Hematopoietic multipotent progenitor cell treated with erythropoietin and hydrocortisone succinate and interleukin-3 and kit ligand, for 8 days (in vitro differentiated cells): ENCODE measurements around the gene LARP1.

ENCODE experiments used
- DNase-seq: peaks from one replicate; pipeline ENCODE4 v3.0.0-alpha.2; 2015

The LARP1 gene

DNA sequence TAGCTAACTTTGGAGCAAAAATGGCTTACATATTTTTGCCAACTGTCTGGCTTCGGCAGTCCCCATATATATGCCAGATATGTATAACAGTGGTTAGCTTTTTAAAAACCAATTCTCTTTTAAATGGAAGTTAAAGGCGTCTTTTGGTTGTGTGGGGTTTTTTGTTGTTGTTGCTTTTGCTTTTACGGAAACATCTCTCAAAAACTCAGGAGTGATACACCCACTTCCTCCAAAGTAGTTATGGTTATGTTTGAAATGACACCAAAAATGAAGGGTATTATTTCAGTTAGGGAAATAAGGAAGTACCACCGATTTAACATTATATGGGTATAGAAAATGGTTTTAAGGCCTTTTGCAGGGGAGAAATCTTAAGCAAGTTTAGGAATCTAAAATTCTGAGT lies 105.6 kb downstream of the LARP1 start:
- DNase-seq, result no peak

DNA sequence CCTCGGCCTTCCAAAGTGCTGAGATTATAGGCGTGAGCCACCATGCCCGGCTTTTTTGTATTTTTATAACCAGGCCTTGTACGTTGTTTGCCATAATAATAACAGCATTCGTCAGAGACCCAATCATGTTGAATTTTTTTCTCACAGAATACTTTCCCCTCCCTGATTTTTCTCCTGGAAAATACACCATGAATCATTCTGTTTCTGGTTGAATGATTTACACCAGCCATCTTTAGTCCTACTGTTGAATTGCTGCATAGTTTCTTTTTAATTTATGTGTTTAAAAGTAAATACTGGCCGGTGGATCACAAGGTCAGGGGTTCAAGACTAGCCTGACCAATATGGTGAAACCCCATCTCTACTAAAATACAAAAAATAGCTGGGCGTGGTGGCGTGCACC lies 106.8 kb downstream of the LARP1 start:
- no peak for DNase-seq

DNA sequence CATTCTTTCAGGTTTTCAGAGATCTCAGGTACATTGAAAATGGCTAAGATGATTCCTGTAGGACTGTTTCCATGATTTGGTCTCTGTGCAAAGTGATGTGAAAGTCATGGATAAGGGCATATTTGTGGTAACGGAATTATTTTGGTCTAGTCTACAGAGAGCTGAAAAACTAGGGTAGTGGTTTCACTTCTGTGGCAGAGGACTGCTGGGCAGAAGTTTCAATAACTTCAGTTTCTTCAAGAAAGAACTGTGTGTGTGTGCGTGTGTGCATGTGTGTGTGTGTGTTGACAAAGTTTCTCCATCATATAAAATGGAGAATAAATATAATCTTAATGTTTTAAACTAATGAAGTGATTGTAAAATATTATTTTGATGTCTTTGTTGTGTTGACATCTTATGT lies 107.6 kb downstream of the LARP1 start:
- no peak for DNase-seq

DNA sequence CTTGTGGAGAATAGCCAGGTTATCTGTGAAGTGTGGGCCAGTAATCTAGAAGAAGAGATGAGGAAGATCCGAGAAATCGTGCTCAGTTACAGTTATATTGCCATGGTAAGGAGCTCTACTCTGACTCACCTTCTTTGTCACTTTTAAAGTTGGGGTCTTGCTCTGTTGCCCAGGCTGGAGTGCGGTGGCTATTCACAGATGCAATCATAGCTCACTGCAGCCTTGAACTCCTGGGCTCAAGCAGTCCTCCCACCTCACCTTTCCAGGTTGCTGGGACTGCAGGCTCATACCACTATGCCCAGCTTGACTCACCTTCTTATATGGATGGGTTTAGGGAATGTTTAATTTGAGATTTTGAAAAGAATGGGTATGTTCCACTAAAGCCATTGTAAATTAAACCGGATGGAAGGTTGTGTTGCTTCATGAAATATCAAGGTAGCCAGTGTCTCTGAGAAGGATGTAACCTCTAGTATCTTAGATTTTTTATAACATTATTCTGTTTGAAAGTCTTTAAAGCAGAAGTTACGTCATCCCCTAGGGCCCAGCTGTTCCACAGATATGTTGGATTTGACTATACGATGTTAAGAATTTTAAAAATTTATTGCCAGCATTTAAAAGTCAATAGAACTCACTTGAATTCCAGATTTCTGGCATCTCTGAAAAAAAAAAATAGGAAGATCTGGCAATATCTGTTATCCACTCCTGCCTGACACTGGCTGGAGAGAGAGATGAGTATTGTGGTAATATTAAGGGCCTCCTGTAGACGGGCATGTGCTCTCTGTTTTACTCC lies 108.3 kb downstream of the LARP1 start:
- DNase-seq, result no peak

DNA sequence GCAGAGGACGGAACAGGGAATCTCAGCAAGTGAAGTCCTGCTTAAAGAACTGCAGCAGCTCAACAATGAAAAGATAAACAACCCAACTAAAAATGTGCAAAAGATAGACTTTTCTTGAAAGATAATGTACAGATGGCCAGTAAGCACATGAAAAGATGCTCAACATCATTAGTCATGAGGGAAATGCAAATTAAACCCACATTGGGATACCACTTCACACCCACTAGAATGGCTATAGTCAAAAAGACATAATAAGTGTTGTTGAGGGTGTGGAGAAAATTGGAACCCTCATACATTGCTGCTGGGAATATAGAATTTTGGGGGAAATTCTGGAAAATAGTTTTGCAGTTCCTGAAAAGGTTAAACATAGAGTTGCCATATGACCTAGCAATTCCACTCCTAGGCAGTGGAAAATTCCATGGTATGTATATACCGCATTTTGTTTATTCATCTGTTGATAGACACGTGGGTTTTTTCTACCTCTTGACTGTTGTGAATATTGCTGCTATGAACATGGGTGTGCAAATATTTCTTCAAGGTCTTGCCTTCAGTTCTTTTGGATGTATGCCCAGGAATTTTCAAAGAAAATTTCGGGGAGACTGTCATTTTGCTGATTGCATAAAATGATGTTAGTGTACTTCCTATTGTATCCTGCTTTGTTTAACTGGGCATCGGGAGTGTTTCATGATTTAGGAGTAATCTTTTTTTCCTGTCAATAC lies 110.4 kb downstream of the LARP1 start:
- DNase-seq, result no peak

DNA sequence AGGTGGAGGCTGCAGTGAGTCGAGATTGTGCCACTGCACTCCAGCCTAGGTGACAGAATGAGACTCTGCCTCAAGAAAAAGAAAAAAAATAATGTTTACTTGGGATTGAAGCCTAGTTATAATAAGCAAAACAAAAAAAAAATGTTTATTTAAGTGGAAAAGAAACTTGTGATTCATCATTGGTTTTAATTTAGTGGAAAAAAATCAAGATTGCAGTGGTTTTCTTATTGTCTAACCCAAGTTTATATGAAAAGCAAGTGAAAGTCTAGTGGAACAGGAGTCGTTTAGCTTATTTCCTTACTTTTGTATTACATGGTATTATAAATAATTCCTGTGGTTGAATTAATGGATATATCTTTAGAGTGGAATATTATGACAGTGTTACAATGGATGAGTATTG lies 111.7 kb downstream of the LARP1 start:
- no peak for DNase-seq
